ENCODE results near the gene ATP6V1B1. TPM values are rescaled to one million over a fixed set of nuclear protein-coding genes. Genes with fewer than 3 reads are reported as not detected.

Gene ATP6V1B1
- total RNA-seq, 1 donor from 2014 or later = 4.6 TPM

DNA sequence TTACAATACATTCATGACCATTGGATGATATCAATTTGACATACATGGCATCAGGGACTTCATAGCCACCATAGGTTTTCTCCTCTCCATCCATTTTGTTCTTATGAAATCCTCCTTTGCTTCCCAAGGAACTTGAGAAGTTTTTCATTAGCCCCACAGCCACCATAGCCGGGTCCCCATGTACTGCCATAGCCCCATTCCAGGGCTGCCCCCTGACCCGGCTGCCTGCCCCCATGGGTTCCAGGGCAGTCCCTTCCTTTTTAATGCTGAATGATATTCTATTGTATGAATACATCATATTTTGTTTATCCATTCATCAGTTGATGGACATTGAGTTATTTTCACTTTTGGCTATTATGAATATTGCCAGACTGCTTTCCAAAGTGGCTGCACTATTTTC lies 20.4 kb downstream of the ATP6V1B1 start:
- no peak for DNase-seq (ENCODE audit: low read depth, low spot score)
- Mint-ChIP-seq H3K27ac (ENCODE audit: unreplicated experiment) (no peak overlapping the region), H3K36me3 (ENCODE audit: low read depth) (no peaks in the 10 kb centered on the region), H3K4me3 (no peak overlapping the region), H3K4me1 (no peaks in the 10 kb centered on the region), H3K9me3 (no peaks in the 10 kb centered on the region), H3K27me3 (ENCODE audit: low read depth) (peaks cover 53% of the 10 kb centered on the region)
- TF ChIP-seq, protein P1, sequence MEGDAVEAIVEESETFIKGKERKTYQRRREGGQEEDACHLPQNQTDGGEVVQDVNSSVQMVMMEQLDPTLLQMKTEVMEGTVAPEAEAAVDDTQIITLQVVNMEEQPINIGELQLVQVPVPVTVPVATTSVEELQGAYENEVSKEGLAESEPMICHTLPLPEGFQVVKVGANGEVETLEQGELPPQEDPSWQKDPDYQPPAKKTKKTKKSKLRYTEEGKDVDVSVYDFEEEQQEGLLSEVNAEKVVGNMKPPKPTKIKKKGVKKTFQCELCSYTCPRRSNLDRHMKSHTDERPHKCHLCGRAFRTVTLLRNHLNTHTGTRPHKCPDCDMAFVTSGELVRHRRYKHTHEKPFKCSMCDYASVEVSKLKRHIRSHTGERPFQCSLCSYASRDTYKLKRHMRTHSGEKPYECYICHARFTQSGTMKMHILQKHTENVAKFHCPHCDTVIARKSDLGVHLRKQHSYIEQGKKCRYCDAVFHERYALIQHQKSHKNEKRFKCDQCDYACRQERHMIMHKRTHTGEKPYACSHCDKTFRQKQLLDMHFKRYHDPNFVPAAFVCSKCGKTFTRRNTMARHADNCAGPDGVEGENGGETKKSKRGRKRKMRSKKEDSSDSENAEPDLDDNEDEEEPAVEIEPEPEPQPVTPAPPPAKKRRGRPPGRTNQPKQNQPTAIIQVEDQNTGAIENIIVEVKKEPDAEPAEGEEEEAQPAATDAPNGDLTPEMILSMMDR (conservative IDR thresholded peaks at IDR 0.05) = no peak

DNA sequence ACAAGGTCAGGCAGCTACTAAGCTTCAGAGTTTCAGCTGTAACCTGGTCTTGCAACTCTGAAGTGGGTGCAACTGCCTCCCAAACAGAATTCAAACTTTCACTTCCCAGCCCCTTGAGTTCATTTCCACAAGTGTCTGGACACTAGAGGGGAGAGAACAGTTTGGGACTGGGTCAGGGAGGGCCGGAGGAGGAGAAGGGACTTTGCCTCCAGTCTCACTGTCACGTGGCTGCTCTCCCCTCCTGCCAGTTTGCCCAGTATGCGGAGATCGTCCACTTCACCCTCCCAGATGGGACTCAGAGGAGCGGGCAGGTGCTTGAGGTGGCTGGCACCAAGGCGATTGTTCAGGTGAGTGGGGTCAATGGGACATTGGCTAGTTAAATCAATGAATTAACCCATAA lies 22.1 kb downstream of the ATP6V1B1 start:
- H3K4me3 Mint-ChIP-seq = no peak overlapping the region

DNA sequence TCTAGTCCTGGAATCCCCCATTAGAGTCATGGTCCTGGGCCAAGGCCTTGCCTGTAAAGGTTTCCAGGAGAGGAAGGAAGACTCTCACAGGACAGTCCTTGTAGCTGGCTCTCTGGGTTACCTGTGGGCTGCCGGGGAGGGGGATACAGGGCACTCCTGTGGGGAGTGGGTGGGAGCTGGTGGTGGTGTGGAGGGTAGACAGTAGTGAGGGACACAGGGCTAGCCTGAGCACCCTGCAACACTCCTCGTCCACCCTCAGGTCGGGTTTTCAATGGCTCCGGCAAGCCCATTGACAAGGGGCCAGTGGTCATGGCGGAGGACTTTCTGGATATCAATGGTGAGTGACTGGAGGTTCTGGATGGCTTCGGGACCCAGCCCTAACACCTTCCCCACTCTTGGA lies 23.1 kb downstream of the ATP6V1B1 start:
- Mint-ChIP-seq H3K4me1 (no peaks in the 10 kb centered on the region), H3K9me3 (no peaks in the 10 kb centered on the region), H3K4me3 (no peak overlapping the region), H3K27me3 (ENCODE audit: low read depth) (peaks cover 44% of the 10 kb centered on the region), H3K27ac (ENCODE audit: unreplicated experiment) (no peak overlapping the region), H3K36me3 (ENCODE audit: low read depth) (no peaks in the 10 kb centered on the region)
- DNase-seq (ENCODE audit: low read depth, low spot score) = no peak
- TF ChIP-seq, protein P1 (conservative IDR thresholded peaks at IDR 0.05) = no peak

More for the DNA sequence above, 22.1 kb downstream of the ATP6V1B1 start:
- no peak for DNase-seq (ENCODE audit: low read depth, low spot score)
- Mint-ChIP-seq H3K27me3 (ENCODE audit: low read depth) (peaks cover 45% of the 10 kb centered on the region), H3K27ac (ENCODE audit: unreplicated experiment) (no peak overlapping the region), H3K4me1 (no peaks in the 10 kb centered on the region), H3K36me3 (ENCODE audit: low read depth) (no peaks in the 10 kb centered on the region), H3K9me3 (no peaks in the 10 kb centered on the region)
- TF ChIP-seq, protein P1 (conservative IDR thresholded peaks at IDR 0.05) = no peak

DNA sequence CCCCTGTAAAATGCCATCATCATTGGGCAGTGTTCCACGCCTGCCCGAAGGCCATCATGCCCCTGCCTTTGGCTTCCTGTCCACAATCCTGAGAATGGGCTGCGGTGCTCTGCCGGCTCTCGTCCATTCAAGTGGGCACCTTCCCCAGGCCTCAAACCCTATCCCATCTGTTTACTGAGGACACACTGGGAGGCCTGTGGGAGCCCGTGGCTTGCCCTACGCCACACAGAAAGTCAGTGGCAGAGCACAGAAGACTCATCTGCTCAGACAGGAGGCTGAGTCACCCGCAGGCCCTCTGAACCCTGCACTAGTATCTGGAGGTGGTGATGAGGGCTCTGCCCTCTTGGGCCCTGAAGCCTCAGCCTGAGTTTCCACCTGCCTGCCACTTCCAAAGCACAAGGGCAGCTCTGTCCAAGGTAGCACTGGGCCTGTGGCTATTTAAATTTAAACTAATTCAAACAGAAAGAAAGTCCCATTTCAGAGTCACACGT lies 23.6 kb downstream of the ATP6V1B1 start:
- Mint-ChIP-seq H3K27me3 (ENCODE audit: low read depth) (peaks cover 44% of the 10 kb centered on the region), H3K27ac (ENCODE audit: unreplicated experiment) (no peak overlapping the region), H3K9me3 (no peaks in the 10 kb centered on the region), H3K4me3 (no peak overlapping the region), H3K36me3 (ENCODE audit: low read depth) (no peaks in the 10 kb centered on the region), H3K4me1 (no peaks in the 10 kb centered on the region)
- DNase-seq (ENCODE audit: low read depth, low spot score) = no peak
- TF ChIP-seq, protein P1 (conservative IDR thresholded peaks at IDR 0.05) = no peak

DNA sequence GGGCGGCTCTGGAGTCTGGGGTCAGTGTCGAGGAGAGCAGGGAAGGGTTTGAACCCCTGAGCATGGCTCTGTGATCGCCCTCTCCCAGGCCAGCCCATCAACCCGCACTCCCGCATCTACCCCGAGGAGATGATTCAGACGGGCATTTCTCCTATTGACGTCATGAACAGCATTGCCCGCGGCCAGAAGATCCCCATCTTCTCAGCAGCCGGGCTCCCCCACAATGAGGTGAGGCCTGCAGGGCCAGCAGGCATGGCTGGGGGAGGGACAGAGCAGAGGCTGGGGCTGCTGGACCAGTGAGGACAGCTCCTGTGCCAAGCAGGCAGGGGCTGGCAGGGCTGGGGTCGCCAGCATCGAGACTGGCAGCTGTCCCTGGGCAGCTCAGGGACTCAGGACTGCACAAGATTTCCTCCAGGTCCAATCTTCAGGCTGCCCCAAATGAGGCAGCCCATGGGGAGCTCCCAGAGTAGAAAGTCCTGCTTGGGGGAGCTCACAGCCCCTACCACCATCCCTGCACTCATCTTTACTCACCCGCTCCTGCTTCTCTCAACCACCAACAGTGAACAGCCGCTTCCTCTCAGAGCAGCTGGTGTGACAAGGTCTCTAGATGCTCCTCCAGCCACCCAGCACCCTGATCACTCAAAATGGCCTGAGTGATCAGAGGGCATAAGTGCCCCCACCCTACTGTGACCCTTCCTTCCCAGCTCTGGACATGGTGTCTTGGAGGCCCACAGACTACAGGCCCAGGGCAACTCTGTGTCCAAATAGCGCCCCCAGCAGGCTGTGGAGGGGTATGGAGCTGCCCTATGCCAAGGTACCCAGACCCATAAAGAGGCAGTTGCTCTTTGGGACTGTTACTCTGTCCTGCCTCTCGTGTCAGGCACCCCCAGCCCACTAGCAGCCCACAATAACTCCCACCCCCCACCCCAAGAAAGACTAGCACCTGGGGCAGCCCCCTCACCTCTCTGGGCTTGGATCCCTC lies 24.4 kb downstream of the ATP6V1B1 start:
- no peak overlapping the region for H3K4me3 Mint-ChIP-seq
- H3K36me3 Mint-ChIP-seq (ENCODE audit: low read depth) = no peaks in the 10 kb centered on the region
- H3K9me3 Mint-ChIP-seq = no peaks in the 10 kb centered on the region
- DNase-seq (ENCODE audit: low read depth, low spot score) = no peak
- peaks cover 5% of the 10 kb centered on the region for H3K4me1 Mint-ChIP-seq
- H3K27ac Mint-ChIP-seq (ENCODE audit: unreplicated experiment) = no peak overlapping the region
- peaks cover 44% of the 10 kb centered on the region for H3K27me3 Mint-ChIP-seq (ENCODE audit: low read depth)
- TF ChIP-seq, protein P1 (conservative IDR thresholded peaks at IDR 0.05) = peak; percentile 21

Measured in neural crest cell (in vitro differentiated cells).